ENCODE results near the gene NHERF1.

The NHERF1 gene

DNA sequence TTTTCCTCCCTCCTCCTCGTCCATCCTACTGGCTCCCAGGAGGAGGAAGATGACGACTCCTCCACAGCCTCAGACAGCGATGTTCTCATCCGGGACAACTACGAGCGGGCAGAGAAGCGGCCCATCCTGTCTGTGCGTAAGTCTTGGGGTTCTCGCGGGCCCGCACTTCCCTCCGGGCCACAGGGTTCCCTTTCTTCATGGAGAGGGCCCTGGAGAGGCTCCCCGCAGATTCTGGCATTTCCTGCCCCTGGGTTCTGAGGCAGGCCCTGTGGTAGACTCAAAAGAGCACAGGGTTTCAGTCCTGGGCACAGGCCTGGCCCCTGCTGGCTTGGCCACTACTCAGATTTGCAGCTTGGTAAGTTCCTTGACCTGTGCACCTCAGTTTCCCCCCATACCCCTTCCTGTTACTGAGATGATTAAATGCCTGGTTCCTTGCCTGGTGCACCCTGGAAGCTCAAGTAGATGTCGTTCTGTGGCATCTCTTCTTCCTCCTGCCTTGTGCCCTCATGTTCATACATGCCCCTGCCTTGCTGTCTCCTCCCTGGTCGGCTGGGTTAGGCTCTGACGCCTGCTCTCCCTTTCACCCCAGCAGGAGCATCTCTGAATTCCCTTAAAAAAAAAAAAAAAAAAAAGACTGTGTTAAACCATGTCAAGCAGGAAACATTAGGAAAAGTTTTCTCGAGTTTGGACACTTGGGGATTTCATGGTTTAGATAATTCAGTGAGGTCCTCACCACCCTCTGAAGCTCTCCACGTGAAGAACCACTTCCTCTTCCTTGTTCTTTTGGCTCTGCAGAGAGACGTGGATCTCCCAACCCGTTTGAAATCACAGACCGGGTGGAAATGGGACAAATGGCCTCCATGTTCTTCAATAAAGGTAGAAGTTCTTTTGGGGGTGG is 42.0 kb downstream of the NHERF1 start:
- no peak for DNase-seq

DNA sequence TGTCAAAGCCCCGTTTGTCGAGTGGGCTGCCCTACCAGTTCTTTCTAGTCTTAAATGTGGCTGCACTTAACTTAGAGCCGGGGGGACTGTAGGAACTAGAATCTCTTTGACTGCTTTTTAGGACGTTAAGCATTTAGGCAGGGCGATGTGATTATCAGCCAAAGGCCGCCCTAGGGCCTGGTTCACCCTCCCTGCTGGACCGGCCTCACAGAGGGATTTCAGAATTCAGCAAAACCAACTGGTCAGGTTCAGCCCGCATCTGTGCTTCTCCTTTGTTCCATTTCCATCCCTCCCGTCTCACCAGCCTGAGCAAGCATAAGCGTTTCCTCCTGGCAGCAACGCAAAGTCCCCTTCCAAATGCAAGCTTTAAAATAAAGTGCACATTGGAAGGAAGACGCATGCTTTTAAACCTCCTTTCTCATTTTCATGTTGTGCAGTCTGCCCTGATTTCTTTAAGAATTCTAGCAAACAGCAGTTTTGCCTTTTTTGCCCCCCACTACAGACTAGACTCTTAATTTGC is 44.2 kb downstream of the NHERF1 start:
- no peak for DNase-seq

DNA sequence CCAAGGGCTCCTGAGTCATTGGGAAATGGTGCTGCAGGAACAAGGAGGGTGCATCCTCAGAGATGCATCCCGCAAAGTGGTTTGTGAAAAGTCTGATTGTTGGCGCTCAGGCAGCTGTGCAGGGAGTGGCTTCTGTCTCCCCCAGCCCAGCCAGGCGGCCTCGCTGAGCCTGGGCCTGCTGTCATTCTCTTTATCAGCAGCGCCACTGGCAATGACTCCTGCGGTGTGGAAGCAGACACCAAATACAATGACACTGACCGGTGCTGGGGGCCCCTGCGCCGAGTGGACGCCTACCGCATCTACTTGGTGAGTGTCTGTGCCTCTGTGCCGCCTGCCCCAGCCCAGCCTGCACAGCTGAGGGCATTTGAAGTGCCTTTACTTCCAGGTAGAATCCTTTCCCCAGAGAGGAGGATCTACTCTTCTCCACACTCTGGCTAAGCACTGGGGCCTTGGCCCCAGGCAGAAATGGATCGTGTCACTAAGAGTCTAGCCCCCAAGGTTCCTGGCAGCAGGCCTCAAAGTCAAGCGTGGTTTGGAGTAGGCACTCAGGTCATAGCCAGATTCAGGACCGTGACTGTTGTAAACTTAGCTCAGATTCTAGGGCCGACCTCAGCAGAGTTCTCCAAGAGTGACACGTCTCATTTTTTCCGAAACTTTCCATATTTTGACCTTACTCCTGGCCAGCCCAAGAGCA is 47.0 kb downstream of the NHERF1 start:
- DNase-seq, result no peak

DNA sequence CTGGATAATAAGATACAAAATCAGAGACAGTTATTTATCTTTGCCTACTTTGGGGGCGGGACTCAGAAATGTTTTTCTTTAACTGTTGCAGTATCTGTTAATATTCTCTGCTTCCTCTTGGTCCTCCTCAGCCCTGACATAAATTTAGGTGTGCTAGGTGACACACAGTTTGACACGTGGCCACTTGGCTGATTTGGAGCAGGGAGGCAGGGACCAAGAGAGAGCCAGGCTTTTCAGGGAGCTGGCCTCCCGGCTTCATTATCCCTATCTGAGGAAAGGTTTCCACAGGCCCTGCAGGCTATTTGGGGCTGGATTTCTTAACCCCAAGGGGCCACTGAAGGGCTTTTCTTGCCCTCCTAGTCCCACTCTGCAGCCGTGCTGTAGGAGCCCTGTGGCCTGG is 47.8 kb downstream of the NHERF1 start:
- no peak for DNase-seq

DNA sequence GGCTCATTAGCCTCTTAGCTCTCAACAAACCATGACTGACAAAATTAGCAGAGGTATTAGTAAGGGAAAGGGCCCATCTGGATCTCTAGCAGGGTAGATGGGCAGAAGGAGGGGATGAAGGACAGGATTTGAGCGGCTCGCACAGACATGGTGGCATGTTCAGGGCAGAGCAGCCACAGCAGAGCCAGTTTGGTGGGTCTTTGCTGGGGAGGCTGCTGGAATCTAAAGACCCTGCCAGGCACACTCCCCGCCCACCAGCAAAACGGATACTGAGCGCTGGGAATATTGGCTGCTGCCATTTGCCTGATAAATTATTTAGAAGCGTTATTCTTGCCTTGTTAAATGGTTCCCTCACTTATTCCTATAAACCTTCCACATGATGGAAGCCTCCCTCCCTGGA is 48.4 kb downstream of the NHERF1 start:
- no peak for DNase-seq

DNA sequence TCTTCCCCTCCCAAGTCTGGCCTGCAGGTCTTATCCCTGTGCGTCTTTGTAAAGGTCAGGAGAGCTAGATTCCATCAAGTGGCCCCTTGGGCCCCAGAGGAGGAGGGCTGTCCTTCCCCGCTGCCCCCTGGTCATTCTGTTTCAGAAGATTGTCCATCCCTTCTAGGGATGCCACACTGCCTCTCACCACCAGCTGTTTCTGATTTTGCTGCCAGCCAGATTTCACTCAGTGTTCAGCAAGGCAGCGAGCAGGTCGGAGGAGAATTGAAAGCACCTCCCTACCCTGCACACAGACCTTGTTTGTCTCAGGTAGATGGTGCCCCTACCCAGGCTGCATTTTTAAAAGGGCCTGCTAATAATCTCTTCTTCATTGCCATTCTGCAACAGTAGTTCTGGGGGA is 49.4 kb downstream of the NHERF1 start:
- no peak for DNase-seq

DNA sequence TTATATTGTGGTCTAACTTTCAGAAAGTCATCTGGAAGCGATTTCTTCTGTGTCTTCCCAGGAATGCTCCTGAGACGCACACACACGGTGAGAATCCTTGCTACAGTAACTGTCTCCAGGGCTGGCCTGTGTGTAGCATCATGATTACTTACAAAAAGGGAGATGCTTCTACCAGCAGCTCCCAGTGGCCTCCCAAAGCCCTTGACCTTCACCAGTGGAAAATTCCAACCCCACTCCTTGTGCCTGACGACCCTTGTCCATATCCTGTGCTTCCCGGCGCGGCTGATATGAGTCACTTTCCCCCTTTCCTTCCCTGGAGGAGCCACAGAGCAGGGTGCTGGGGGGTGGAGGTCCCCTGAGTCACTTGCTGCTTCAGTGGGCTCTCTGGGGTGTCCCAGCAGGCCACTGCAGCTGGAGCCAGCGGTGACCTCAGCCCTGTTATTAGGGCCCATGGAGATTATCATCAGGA is 49.8 kb downstream of the NHERF1 start:
- no peak for DNase-seq

DNA sequence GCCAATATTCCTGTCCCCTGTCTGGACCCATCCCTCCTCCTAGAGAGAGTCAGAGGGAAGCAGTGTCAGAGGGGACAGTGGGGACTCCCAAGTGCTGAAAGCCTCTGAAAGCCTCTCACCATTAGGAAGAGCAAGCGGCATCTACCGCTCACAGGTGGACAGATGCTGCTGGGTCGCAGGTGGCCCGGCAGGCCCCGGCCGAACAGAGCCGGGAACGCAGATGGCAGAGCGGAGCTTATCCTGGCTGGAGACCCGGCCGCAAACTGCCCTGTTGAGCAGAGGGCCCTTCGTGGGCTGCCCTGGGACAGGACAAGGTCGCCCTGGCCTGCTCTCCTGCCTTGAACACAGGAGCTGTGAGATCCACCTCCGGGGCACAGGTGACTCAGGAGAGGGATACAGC is 50.7 kb downstream of the NHERF1 start:
- no peak for DNase-seq

DNA sequence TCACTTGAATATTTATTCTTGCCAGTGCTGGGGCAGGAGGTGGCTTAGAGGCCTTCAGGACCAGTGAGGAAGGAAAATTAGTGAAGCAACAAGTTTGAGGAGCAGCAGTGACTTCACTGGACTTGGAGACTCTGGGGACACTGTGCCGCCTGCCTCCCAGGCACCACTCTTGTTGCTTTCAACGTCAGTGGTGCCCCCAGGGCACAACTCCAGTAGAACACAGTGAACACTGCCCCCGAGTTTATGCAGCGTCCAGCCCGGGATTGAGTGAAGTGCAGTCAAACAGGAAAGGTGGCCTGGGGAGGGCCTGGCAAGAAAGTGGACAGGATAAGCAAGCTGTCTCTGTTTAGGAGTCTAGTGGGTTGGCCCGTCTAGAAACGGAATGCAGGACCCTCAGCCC is 52.1 kb downstream of the NHERF1 start:
- no peak for DNase-seq

DNA sequence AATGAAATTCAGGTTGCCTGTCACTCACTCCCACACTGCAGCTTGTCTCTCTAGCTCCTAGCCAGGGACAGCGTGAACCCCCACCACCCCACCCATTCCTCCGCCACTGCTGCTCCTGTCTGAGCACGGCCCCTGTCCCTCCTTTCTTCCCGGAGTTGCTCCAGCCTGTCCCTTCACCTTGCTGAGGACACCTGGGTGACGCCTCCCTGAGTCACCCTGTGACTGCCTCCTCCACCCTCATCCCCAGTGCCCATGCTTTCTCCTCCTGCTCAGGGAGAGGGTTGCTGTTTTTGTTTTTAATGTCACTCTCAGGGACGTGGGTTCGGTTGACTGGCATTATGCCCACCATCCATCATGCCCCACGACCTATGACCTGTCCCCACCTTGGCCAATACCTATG is 53.5 kb downstream of the NHERF1 start:
- no peak for DNase-seq

DNA sequence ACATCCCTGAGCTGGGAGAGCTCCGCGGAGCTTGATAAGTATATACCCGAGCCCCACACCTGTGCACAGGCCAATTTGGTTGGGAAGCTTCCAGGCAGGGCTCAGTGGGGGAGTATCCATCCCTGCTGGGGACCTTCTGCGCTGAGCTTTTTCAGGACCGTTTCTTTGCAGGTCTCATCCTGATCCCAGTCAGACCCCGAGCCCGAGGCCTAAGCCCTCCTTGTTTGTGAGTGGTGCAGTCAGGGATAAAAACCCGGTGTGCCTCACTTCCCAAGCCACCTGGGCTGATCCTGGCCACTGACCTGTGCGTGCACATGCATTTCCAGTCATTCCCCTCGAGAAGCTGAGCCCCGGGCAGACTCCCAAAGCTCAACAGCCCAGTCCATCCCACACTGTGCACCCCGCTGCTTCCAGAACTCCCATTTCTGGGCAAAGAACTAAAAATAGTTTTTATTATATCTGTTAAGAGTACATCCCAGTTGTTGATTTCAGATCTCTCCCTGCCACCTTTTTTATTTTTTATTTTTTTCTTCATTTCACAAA is 55.0 kb downstream of the NHERF1 start:
- DNase-seq, result no peak

DNA sequence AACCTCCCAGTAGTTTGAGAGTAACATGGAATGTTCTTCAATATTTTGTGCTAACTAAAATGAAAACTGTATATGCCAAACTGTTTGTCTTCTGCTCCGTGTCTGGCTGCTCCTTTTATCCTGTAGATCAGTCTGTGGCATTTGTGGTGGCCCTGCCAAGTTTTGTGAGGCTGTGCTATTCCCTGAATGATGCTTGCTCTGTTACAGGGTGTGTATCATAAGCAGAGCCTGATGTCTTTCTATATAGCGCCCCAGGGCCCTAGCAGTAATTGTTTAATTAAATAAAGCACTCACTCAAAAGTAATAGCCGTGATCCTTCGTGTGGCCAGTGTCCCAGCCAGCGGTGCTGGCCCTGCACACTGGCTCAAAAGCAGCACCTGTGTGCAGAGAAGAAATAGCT is 55.5 kb downstream of the NHERF1 start:
- DNase-seq, result no peak

DNA sequence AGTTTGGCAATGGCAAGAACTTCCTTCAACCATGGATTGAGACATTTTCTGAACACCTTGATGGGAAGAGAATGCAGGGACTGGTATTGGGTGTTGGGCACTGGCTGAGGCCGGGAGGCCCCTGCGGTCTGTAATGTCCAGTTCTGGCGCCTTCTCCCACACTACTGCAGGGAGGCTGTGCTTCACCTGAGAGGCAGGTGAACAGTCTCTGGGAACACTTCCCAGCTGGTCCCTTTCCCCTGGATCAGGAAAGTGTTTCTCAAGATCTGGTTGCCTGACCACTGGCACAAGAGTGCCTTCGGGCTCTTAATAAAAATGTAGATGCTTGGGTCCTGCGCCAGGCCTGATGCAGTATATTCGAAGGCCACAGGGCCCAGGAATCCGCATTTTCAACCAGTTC is 56.3 kb downstream of the NHERF1 start:
- DNase-seq, result no peak

DNA sequence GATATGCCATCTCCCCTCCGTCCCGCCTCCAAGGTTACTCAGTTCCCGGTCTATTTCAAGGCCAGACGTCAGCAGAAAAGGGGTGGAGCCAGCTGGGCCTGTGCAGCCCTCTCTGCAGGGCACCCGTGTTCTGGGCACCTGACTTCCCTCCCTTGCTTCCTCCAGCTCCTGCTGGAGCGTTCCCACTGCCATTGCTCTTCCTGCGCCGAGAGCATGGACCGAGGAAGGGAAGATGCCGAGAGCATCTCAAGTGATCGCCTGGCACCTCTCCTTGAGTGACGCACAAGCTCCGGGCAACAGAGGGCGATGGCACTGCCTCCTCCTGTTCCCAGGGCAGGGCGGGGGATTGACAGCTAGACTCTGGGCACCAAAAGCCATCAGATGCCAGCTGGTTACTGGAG is 57.2 kb downstream of the NHERF1 start:
- DNase-seq, result no peak

DNA sequence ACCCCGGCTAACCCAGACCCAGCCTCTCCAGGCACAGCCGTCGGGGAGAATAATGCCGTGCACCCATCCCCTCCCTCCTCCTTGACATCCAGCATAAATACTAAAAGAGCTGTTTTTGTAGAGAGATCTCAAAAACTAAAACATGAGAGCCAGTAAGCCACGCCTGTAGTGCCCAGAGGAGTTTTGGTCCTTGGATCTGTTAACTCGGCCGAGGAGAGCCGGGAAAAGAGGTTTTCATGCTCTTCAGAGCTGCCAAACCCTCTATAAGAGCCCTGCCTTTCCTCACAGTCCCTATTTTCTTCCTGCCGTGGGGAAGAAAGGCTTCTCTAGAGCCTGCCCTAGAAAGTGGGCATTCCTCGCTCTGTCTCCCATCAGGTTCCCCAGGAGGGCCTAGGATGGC is 57.9 kb downstream of the NHERF1 start:
- no peak for DNase-seq

DNA sequence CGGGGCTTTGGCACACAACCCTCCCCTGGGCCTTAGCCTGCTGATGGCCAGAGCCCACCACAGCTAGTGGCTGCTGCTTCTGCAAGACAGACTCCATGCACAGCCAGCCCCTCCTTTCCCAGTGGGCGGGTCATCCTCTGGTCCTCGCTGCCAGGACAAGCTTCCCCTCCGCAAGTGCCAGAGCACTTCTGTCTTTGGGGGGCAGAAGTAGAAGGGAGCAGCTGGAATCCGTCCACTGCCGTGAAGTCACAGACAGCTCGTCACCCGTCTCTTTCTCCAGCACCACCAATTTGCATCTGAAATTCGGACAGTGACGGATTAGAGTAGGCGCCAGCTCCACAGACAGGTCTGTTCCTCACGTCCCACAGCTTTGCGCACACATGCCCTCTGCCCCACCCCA is 59.0 kb downstream of the NHERF1 start:
- DNase-seq, result no peak

DNA sequence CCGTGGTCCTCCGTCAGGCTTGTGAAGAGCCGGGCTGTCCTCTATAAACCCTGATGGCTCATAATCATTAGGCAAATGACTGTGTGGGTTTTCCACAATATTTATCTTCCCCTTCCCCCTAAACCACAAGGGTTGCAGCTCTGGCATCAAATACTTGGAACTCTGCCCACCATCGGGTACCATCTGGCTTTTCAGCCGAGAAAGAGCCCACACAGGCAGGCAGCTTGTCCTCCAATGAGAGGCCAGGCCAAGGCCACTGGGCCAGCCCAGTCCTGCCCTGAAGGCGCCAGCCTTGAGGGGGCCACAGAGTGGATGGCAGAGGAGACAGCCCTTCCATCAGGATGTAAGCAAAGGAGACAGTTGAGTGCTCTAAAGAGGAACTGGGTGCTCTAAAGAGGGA is 59.5 kb downstream of the NHERF1 start:
- DNase-seq, result no peak

DNA sequence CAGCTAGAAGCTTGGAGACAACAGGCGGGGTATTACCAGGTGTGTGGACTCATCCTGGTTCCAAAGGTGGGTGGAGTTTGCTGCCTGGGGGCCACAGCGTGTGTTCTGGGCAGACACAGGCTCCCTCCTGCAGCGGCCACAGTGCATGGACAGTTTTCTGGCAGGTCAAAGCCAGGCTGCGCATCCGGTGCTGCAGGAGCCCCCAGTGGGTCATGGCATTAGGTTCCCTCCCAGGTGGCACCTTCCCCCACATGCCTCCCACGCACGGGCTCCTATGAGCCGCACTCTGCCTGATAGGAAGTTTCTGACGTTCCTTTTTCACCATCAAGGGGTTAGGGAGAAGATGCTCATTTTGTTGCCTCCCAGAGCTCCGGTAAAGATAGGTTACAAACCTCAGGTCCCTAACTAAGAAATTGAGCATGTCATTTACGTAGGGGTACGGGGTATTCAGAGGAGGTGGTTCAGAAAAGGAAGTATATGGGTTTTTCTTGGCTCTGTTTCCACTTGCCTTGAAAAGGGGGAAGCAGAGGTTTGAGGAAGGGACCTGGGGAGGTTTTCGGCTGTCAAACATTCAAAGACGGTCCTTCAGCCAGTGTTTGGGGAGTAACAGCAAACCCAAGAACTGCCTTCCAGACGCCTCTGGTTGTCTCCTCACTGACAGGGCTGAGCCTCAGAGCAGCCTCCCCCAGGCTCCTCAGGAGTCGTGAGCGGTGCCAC is 60.4 kb downstream of the NHERF1 start:
- no peak for DNase-seq

DNA sequence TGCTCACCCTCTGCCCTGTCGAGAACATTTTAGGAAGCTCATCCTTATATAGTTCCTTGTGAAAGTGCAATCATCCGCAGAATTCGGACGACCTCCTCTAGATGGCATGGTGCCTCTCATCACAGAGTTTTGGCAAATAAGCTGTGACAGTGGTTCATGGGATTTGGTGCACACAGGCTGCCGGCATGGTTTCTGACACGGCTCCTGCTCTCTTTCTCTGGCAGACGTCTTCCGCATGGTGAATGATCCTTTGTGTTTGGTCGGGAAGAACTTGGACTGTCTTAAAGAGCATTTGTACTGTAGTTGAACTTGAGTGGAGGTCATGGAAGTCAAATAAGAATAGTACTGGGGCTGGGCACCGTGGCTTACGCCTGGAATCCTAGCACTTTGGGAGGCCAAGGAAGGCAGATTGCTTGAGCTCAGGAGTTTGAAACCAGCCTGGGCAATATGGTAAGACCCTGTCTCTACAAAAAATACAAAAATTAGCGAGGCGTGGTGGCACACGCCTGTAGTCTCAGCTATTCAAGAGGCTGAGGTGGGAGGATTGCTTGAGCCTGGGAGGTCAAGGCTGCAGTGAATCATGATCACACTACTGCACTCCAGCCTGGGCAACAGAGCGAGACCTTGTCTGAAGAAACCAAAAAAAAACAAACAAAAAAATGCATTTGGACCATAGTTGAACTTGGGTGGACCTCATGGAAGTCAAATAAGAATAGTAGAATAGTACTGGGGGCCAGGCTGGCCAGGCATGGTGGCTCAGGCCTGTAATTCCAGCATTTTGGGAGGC is 62.5 kb downstream of the NHERF1 start:
- no peak for DNase-seq

DNA sequence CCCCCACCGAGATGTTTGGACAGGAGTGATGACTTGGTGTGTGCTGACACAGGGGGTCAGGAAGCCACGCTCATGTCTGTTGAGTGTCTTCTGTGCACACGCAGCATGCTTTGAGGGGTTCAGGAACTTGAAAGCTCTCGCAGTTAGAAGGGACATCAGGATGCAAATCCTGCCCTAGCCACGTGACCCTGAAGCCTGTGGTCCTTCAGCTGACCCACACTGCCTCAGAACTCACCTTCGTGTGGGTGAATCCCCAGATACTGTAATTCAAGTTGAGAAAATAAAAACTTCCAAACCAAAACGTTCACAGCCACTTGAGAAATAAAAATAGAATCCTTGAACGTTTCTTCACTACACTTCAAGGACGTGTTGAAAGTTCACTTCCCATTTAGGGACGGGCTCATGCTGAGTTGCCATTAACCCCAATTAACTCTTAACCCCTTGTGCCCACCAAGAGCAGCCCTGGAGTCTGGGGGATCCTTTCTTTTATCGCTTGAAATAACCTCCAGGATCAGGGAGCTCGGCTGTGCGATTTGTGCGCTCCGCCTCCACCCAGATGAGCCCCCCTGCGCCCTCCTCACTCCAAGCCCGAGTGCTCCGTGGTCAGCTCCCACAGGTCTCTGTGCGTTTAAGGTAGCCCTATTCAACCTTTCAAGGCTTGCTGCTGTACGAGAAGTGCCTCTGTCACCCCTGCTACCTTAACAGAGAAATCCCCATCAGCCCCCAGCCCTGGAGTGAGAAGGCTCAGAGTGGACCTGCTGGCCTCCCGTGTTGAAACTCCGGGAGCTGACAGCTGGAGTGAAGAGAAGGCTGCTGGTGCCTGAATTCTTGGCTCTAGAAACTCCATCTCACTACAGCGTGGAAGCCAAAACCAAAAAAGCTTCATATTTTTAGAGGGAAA is 63.9 kb downstream of the NHERF1 start:
- no peak for DNase-seq

DNA sequence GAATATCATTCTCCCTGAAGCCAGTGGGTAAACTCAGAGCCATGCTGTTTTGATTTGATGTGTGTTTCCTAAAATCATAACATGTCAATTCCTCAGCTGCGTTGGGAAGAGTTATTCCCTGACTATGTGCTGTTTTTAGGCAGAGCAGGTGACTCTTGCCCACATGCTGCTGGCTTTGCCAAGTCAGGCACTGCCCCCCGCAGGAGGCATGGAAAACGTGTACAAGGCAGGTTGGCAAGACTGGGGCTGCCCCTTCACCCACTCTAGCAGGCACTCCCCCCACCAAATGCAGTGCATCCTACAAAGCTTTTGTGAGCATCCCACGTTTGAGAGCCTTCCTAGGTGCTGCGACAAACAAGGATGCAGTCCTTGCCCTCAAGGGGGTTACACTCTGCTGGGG is 66.0 kb downstream of the NHERF1 start:
- no peak for DNase-seq
